ENCODE results near the gene MLLT1. TPM values are rescaled to one million over a fixed set of nuclear protein-coding genes. Genes with fewer than 3 reads are reported as not detected.

Gene MLLT1
- total RNA-seq, 1 experiment from 2014 or later: 55.0 TPM

- CTCF ChIA-PET: no interaction called here
- Histone ChIP-seq H3K4me2 (ENCODE audit: low read length) (no peak overlapping the region), H3K36me3 (ENCODE audit: control insufficient read depth in 1 of 2, insufficient read depth in 2 of 2, low read length in 2 of 2) (peaks cover 3 to 7% of the 10 kb centered on the region in 2 experiments; a peak in 3 of 4 replicates), H3K79me2 (ENCODE audit: insufficient read depth, low read length) (peaks cover 84% of the 10 kb centered on the region), H3K9ac (ENCODE audit: low read length) (no peak overlapping the region), H3K4me3 (replicated peaks in 1 of 2; ENCODE audit: low read depth in 1 of 2, low read length in 2 of 2) (no peak overlapping the region), H4K20me1 (ENCODE audit: insufficient read depth) (peaks cover 3% of the 10 kb centered on the region; the same call in 1 of the 2 replicates), H3K4me1 (ENCODE audit: control insufficient read depth in 1 of 2, insufficient read depth in 2 of 2, low read length in 2 of 2) (no peaks in the 10 kb centered on the region), H2AFZ (ENCODE audit: low read depth, low read length, poor library complexity, severe bottlenecking) (no peak overlapping the region), H3K27me3 (ENCODE audit: insufficient read depth, low read length) (no peaks in the 10 kb centered on the region), H3K9me3 (ENCODE audit: control insufficient read depth in 1 of 2, insufficient read depth in 1 of 2, low read depth in 1 of 2, low read length in 2 of 2) (no peaks in the 10 kb centered on the region), H3K9me2 (ENCODE audit: insufficient read depth) (no peaks in the 10 kb centered on the region), H3K27ac (ENCODE audit: low read depth, low read length) (no peak overlapping the region)
- no peak for DNase-seq (ENCODE audit: low read depth, low spot score)
- RAD21 ChIA-PET (ENCODE audit: low non-redundant PET in 1 of 2, low total read pairs in 2 of 2, uncharacterized antibody in 2 of 2, unreplicated experiment in 2 of 2): no interaction called here
- TF ChIP-seq POLR2AphosphoS5 (IDR thresholded peaks at IDR 0.05; ENCODE audit: low read depth, low read length) (no peak), YY1 (IDR thresholded peaks at IDR 0.05; ENCODE audit: extremely low read depth, insufficient replicate concordance, low read depth, low read length) (no peak), SP1 (IDR thresholded peaks at IDR 0.05; ENCODE audit: low read depth) (no peak), ZBTB33 (IDR thresholded peaks at IDR 0.05; ENCODE audit: extremely low read depth, insufficient replicate concordance, low read length) (no peak), ZFX (IDR thresholded peaks at IDR 0.05) (no peak), TCF7L2 (IDR thresholded peaks at IDR 0.05; ENCODE audit: borderline replicate concordance, extremely low read depth, insufficient read depth, insufficient read length) (no peak), FOSL1 (IDR thresholded peaks at IDR 0.05; ENCODE audit: low read depth) (no peak), SIN3A (IDR thresholded peaks at IDR 0.05; ENCODE audit: low read depth) (no peak), EZH2phosphoT487 (IDR thresholded peaks at IDR 0.05; ENCODE audit: borderline replicate concordance) (no peak), JUND (IDR thresholded peaks at IDR 0.05) (no peak), CTCF (IDR thresholded peaks at IDR 0.05 in 2 of 3, conservative IDR thresholded peaks at IDR 0.05 in 1 of 3; ENCODE audit: borderline replicate concordance in 1 of 3, insufficient read depth in 1 of 3, low read depth in 2 of 3, low read length in 2 of 3) (no peak), REST (IDR thresholded peaks at IDR 0.05; ENCODE audit: low read depth) (no peak), ATF3 (IDR thresholded peaks at IDR 0.05) (no peak), ELF1 (IDR thresholded peaks at IDR 0.05; ENCODE audit: borderline replicate concordance, low read depth) (no peak), RAD21 (IDR thresholded peaks at IDR 0.05; ENCODE audit: low read depth) (no peak), CEBPB (IDR thresholded peaks at IDR 0.05; ENCODE audit: low read depth) (no peak), ZNF274 (IDR thresholded peaks at IDR 0.05; ENCODE audit: low read depth, low read length) (no peak)
- no TSS peak for BruUV-seq (replicated peaks)
- ATAC-seq: no peak
- intact Hi-C loops (cut with micrococcal nuclease): no loop called here
- POLR2A ChIA-PET: no interaction called here
Observed at GRCh38 chr19:6269101-6269886, 10.5 kb downstream of the MLLT1 start.
